Fibroblast of lung (primary cell): ENCODE measurements around the gene AGTPBP1. TPM values are rescaled to one million over a fixed set of nuclear protein-coding genes. Genes with fewer than 3 reads are reported as not detected.

Experiments used
- DNase-seq, 2 donors: peaks; one replicate each; pipeline versions ENCODE4 v3.0.0 to v3.0.0-alpha.2; 2010; ENCODE audit warnings: low read depth in 2 of 2
- H2AFZ ChIP-seq: 2 replicates; pipeline ENCODE4 v1.5.1; 2012; ENCODE audit warnings: low read length, control low read depth, inconsistent platforms
- H3K27ac ChIP-seq: 2 replicates; pipeline ENCODE4 v1.5.1; 2011; ENCODE audit warnings: low read length, control low read depth; ENCODE audit not compliant: insufficient read depth
- H3K27me3 ChIP-seq: 2 replicates; pipeline ENCODE4 v1.5.1; 2011; ENCODE audit warnings: mild to moderate bottlenecking, low read length; ENCODE audit not compliant: control insufficient read depth, insufficient read depth
- H3K36me3 ChIP-seq: 2 replicates; pipeline ENCODE4 v1.5.1; 2011; ENCODE audit warnings: low read length; ENCODE audit not compliant: control insufficient read depth, insufficient read depth
- H3K4me1 ChIP-seq: 2 replicates; pipeline ENCODE4 v1.5.1; 2011; ENCODE audit warnings: low read length; ENCODE audit not compliant: control insufficient read depth, insufficient read depth; ENCODE audit errors: extremely low read depth
- H3K4me2 ChIP-seq: 2 replicates; pipeline ENCODE4 v1.5.1; 2011; ENCODE audit warnings: low read length, control low read depth; ENCODE audit not compliant: insufficient read depth; ENCODE audit errors: extremely low read depth
- H3K4me3 ChIP-seq, 4 experiments: fragments of 200-600 bp in 1 of 4; sonication (generic) in 1 of 4; replicated peaks in 1 of 4; 2 replicates each; pipeline ENCODE4 v1.5.1; 2011 to 2016; ENCODE audit warnings: low read length in 4 of 4, low read depth in 3 of 4, mild to moderate bottlenecking in 3 of 4, control low read depth in 2 of 4, inconsistent platforms in 1 of 4, mixed read lengths in 1 of 4; ENCODE audit not compliant: insufficient read depth in 1 of 4; ENCODE audit errors: control extremely low read depth in 1 of 4
- H3K79me2 ChIP-seq: 2 replicates; pipeline ENCODE4 v1.5.1; 2012; ENCODE audit warnings: mild to moderate bottlenecking, low read length, inconsistent platforms; ENCODE audit not compliant: control insufficient read depth, insufficient read depth
- H3K9ac ChIP-seq: 2 replicates; pipeline ENCODE4 v1.5.1; 2011; ENCODE audit warnings: mild to moderate bottlenecking, low read length, control low read depth; ENCODE audit not compliant: insufficient read depth
- H3K9me3 ChIP-seq: 2 replicates; pipeline ENCODE4 v1.5.1; 2012; ENCODE audit warnings: low read depth, low read length; ENCODE audit not compliant: control insufficient read depth, insufficient read depth
- H4K20me1 ChIP-seq: 2 replicates; pipeline ENCODE4 v1.5.1; 2011; ENCODE audit warnings: low read length; ENCODE audit not compliant: control insufficient read depth, insufficient read depth; ENCODE audit errors: extremely low read depth
- CTCF ChIP-seq, 2 donors: IDR thresholded peaks in 1 of 2; conservative IDR thresholded peaks in 1 of 2; 1 replicate in 1 of 2; 2 replicates in 1 of 2; pipeline ENCODE4 v1.5.1; 2011 to 2012; ENCODE audit warnings: low read length in 2 of 2, control low read depth in 1 of 2, inconsistent platforms in 1 of 2, low read depth in 1 of 2, mild to moderate bottlenecking in 1 of 2
- EZH2 ChIP-seq: IDR thresholded peaks from 2 replicates; pipeline ENCODE4 v1.5.1; 2012; ENCODE audit warnings: low read length, control low read depth, mild to moderate bottlenecking; ENCODE audit errors: missing control alignments
- polyA plus RNA-seq, 2 donors: library from polyadenylated mRNA; depleted of rRNA in 1 of 2; stranded (reverse) in 1 of 2; unstranded in 1 of 2; fragments of >200 nt; gene quantifications; 2 replicates each; pipeline ENCODE4 v1.2.1, GENCODE V29; 2011 to 2012; ENCODE audit warnings: missing spikeins in 1 of 2
- total RNA-seq: library from RNA; depleted of rRNA; stranded (reverse); fragments of >200 nt; gene quantifications from 2 replicates; pipeline ENCODE4 v1.2.1, GENCODE V29; 2014

The AGTPBP1 gene
- total and polyA plus RNA-seq, 2 donors (not counting 1 experiment from before 2014, with no cell fraction given), result 10.6 to 10.7 TPM

DNA sequence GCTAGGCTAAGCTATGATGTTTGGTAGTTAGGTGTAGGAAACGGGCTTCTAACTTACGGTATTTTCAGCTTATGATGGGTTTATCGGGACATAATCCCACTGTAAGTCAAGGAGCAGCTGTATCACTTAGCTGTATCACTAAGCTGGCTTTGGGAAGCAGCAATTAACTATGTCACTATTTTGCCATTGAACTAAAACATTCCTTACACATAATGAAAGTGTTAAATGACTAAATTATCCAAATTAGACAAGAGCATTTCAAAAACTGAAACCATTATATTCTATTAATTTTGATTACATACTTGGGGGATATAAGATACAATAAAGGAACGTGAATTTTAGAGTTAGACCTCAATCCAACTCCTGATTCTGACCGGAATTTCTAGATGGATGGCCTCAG, 188.3 kb downstream of the AGTPBP1 start:
- no peaks in the 10 kb centered on the region for H3K9me3 ChIP-seq
- DNase-seq, result no peak
- TF ChIP-seq CTCF (conservative IDR thresholded peaks at IDR 0.05 in 1 of 2, IDR thresholded peaks at IDR 0.05 in 1 of 2; ENCODE audit: low read depth in 1 of 2, low read length in 2 of 2) (no peak), EZH2 (no peak)

GRCh38 chr9:85547599-85547998, 194.2 kb downstream of the AGTPBP1 start:
- H3K36me3 ChIP-seq, result no peaks in the 10 kb centered on the region
- H3K27ac ChIP-seq, result no peak overlapping the region
- no peak overlapping the region for H3K4me2 ChIP-seq
- no peak for TF ChIP-seq EZH2
- TF ChIP-seq CTCF (conservative IDR thresholded peaks at IDR 0.05 in 1 of 2, IDR thresholded peaks at IDR 0.05 in 1 of 2; ENCODE audit: low read depth in 1 of 2, low read length in 2 of 2), result no peak
- no peaks in the 10 kb centered on the region for H3K9me3 ChIP-seq
- no peaks in the 10 kb centered on the region for H4K20me1 ChIP-seq
- no peak overlapping the region for H3K9ac ChIP-seq
- H3K79me2 ChIP-seq, result no peaks in the 10 kb centered on the region
- H3K4me1 ChIP-seq, result no peaks in the 10 kb centered on the region
- H3K27me3 ChIP-seq, result no peaks in the 10 kb centered on the region
- no peak overlapping the region for H3K4me3 ChIP-seq
- DNase-seq, result no peak
- H2AFZ ChIP-seq, result no peak overlapping the region

More for the DNA sequence above, 188.3 kb downstream of the AGTPBP1 start:
- Histone ChIP-seq H3K79me2 (no peaks in the 10 kb centered on the region), H3K27me3 (no peaks in the 10 kb centered on the region), H2AFZ (no peak overlapping the region), H3K4me3 (no peak overlapping the region), H3K4me1 (no peaks in the 10 kb centered on the region), H3K36me3 (no peaks in the 10 kb centered on the region), H4K20me1 (no peaks in the 10 kb centered on the region), H3K4me2 (no peak overlapping the region), H3K27ac (no peak overlapping the region), H3K9ac (no peak overlapping the region)

DNA sequence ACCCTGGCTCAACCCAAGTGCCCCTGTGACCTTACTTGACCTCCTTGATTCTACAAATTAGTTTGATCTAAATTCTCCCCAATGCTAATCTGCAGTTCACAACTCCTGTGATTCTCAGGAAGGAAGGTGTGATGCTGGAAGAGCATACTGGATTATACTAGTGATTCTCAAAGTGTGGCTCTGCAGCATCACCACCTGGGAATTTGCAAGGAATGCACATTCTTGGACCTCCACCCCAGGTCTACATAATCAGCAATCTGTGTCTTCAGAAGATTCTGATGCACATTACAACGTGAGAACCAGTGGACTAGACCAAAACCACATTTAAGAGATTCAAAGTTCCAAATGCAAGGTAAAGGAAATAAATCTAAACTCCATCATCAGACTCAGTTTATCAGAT, 198.6 kb downstream of the AGTPBP1 start:
- Histone ChIP-seq H3K9ac (no peak overlapping the region), H4K20me1 (no peaks in the 10 kb centered on the region), H3K27ac (no peak overlapping the region), H3K79me2 (no peaks in the 10 kb centered on the region), H3K4me2 (no peak overlapping the region), H2AFZ (no peak overlapping the region), H3K4me1 (no peaks in the 10 kb centered on the region), H3K27me3 (no peaks in the 10 kb centered on the region), H3K9me3 (no peaks in the 10 kb centered on the region), H3K4me3 (no peak overlapping the region), H3K36me3 (no peaks in the 10 kb centered on the region)
- no peak for TF ChIP-seq CTCF (conservative IDR thresholded peaks at IDR 0.05 in 1 of 2, IDR thresholded peaks at IDR 0.05 in 1 of 2; ENCODE audit: low read depth in 1 of 2, low read length in 2 of 2)
- TF ChIP-seq EZH2, result no peak
- peak in 1 of 2 donors; percentile 52 for DNase-seq
